T-helper 2 cell treated with Interferon-gamma antibody and Interleukin-4, amounts not matched to agents 5 μg/mL and 100 μg/mL, for 36 hours (primary cell): Measurements from ENCODE around the gene PDE10A.
"Not testable (repeated sequence)": the region's sequence is repeated elsewhere in the genome, so short reads cannot be mapped to it uniquely, and the experiment has no call there.

Experiments used
- DNase-seq: peaks from one replicate; pipeline ENCODE4 v3.0.0; 2021; ENCODE audit warnings: low spot score
- H3K27ac Mint-ChIP-seq: one replicate; pipeline ENCODE4 v1.8.0; 2021; ENCODE audit warnings: mild to moderate bottlenecking, mixed read lengths
- H3K27me3 Mint-ChIP-seq: one replicate; pipeline ENCODE4 v1.8.0; 2021; ENCODE audit warnings: low read depth, mixed read lengths
- H3K36me3 Mint-ChIP-seq: one replicate; pipeline ENCODE4 v1.8.0; 2021; ENCODE audit warnings: low read depth, mixed read lengths
- H3K4me1 Mint-ChIP-seq: one replicate; pipeline ENCODE4 v1.8.0; 2021; ENCODE audit warnings: low read depth, mixed read lengths
- H3K4me3 Mint-ChIP-seq: one replicate; pipeline ENCODE4 v1.8.0; 2022; ENCODE audit warnings: mild to moderate bottlenecking, moderate library complexity, mixed read lengths
- H3K9me3 Mint-ChIP-seq: one replicate; pipeline ENCODE4 v1.8.0; 2021; ENCODE audit warnings: mixed read lengths

Gene PDE10A

DNA sequence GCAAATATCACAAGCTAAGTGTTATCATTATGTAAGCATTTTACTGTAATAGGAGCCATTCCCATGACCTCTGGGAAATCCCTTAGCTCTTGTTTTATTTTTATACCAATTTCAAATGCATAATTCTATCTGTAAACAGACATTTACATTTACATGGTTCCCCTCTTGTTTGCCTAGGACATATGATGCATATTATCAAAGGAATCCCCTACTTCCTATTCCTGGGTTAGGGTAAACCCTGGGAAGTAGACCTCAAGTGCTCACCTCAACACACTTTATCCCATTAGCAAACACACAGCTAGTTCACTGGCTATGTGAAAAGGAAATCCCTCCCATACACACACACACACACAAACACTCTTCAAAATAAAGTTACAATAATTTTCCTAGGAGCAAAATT is 27.1 kb downstream of the PDE10A start:
- Mint-ChIP-seq H3K27me3 (peaks cover 16% of the 10 kb centered on the region), H3K4me1 (peaks cover 9% of the 10 kb centered on the region), H3K27ac (no peak overlapping the region), H3K9me3 (no peaks in the 10 kb centered on the region), H3K4me3 (no peak overlapping the region), H3K36me3 (no peaks in the 10 kb centered on the region)
- DNase-seq, result no peak

DNA sequence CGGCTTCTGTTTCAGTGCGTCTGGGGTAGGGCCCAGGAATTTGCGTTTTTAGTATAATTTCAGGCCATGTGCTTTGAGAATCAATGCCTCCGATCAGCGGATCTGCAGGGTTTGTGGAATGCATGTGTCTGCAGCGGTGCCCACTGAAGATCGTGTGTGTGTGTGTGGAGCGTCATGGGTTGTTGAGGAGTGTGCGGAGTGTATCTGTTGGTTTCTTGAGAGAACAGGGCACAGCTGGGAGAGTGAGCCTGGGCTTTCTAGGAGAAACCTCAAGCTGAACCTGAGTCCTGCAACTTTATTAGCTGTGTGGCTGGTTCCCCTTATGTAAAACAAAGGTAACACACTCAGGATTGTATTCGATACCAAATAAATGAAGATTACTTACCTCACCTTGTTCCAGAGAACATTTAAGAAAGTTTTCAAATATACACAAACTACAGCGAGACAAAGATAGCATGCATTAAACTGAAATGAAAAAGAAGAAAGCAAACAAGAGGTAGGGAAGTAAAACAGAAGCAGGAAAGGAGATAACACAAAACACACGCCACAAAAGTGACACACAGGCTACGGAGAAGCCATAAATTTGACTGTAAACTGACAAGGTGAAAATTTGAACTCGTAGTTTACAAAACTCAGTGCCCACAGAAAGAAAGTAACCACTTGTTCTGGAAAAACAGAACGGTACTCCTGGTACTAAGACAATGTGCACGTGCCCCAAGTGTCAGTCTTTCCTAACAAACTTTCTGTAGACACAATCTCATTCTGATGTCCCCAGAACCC is 28.8 kb downstream of the PDE10A start:
- Mint-ChIP-seq H3K36me3 (no peaks in the 10 kb centered on the region), H3K27ac (no peak overlapping the region), H3K4me1 (peaks cover 9% of the 10 kb centered on the region), H3K9me3 (no peaks in the 10 kb centered on the region), H3K27me3 (peaks cover 16% of the 10 kb centered on the region), H3K4me3 (peak overlapping the region; percentile 12)
- no peak for DNase-seq

DNA sequence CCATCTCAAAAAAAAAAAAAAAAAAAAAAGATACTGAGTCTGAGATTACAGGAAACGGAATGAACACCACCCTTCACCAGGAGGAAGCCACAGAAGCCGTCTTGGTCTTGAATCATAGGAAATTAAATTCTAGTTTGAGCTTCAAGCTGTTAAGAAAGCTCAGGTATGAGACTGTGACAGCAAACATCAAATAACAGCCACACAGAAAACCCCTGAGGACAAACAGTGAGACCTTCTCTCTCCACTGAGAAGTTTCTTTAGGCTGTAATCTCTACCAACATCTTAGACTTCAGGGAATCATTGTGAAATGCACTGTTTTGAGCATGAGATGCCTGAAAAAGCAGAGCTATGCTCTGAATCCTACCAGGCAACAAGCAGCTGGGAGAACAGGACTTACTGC is 30.8 kb downstream of the PDE10A start:
- Mint-ChIP-seq H3K27ac (no peak overlapping the region), H3K4me3 (no peak overlapping the region), H3K4me1 (peaks cover 9% of the 10 kb centered on the region), H3K9me3 (no peaks in the 10 kb centered on the region), H3K36me3 (no peaks in the 10 kb centered on the region), H3K27me3 (peaks cover 16% of the 10 kb centered on the region)
- DNase-seq, result no peak

DNA sequence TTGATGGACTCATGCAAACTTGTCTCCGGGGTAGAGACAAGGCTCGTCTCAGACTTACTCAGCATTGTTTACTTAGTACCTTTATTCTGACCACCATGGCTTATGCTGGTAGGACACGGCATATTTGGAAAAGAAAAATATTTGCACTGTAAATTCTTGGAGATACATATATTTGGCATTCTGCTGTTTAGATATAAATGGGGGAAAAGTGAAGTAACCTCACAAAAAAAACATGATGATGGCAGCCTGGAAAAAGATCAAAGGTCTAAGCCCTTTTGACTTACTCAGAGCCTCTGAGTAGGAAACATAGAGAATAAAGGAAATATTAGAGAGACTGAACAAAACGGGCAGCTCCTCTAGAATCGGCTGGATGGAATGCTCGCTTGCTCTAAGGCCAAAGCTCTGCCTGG is 32.5 kb downstream of the PDE10A start:
- Mint-ChIP-seq H3K27me3 (peaks cover 16% of the 10 kb centered on the region), H3K9me3 (no peaks in the 10 kb centered on the region), H3K4me1 (peaks cover 9% of the 10 kb centered on the region), H3K27ac (no peak overlapping the region), H3K36me3 (no peaks in the 10 kb centered on the region), H3K4me3 (no peak overlapping the region)
- no peak for DNase-seq

DNA sequence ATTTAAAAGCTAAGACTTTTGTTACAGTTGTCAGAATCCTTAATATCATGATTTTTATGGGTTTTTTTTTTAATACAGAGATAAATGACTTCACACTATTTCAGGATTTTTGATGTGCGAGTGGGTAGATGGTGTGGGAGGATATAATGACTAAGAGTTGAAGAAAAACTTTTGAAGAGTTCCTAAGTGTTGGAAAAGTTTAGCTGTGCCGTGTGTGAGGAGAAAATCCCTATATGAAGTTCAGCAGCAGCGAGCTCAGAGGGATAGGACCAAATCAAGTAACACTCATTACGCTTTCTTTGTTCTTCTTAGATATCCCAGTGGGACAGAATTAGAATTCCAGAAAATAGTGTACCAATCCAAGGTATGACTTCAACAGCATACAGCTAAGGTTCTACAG is 34.1 kb downstream of the PDE10A start:
- H3K36me3 Mint-ChIP-seq, result no peaks in the 10 kb centered on the region
- H3K27me3 Mint-ChIP-seq, result peaks cover 7% of the 10 kb centered on the region
- DNase-seq, result no peak
- H3K27ac Mint-ChIP-seq, result no peak overlapping the region
- H3K4me1 Mint-ChIP-seq, result peaks cover 4% of the 10 kb centered on the region
- no peaks in the 10 kb centered on the region for H3K9me3 Mint-ChIP-seq
- no peak overlapping the region for H3K4me3 Mint-ChIP-seq

DNA sequence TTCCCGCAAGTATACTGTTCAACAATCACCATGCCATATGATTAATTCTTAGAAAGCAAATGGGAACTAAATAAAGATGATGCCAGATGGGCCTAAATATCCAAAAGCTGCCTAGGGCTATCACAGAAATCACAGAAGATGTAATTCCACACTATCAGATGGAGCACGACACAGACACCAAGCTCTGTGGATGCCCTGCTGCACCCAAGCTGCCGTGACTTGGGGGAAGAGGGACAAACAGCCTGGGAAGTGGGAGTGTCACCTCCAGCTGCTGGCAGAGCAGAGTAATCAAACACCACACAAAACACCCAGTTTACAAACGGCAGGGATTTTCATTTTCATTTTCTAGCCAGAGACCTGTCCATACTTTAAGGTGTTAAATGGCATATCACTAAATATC is 35.7 kb downstream of the PDE10A start:
- Mint-ChIP-seq H3K27me3 (no peaks in the 10 kb centered on the region), H3K4me1 (peaks cover 2% of the 10 kb centered on the region), H3K9me3 (no peaks in the 10 kb centered on the region), H3K27ac (no peak overlapping the region), H3K36me3 (no peaks in the 10 kb centered on the region), H3K4me3 (no peak overlapping the region)
- DNase-seq, result no peak

DNA sequence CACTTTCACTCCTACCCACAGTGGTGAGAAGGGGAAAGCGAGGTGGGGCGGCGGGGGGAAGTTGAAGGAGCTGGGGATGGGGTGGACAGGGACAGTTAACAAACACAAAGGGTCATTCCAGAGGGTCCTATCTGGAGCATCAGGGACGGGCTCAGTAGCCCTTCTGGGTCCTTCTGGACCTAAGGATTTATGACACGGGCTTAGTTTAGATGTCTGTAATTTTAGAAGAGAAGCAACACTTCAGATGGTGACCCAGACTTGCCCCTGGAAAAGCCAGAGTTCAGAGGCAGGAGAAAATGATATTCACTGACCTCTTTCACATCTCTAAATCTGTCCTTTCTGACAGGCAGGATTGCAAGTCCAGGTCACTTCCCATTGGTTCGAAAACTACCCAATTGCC is 36.3 kb downstream of the PDE10A start:
- Mint-ChIP-seq H3K4me1 (no peaks in the 10 kb centered on the region), H3K36me3 (no peaks in the 10 kb centered on the region), H3K9me3 (no peaks in the 10 kb centered on the region)

DNA sequence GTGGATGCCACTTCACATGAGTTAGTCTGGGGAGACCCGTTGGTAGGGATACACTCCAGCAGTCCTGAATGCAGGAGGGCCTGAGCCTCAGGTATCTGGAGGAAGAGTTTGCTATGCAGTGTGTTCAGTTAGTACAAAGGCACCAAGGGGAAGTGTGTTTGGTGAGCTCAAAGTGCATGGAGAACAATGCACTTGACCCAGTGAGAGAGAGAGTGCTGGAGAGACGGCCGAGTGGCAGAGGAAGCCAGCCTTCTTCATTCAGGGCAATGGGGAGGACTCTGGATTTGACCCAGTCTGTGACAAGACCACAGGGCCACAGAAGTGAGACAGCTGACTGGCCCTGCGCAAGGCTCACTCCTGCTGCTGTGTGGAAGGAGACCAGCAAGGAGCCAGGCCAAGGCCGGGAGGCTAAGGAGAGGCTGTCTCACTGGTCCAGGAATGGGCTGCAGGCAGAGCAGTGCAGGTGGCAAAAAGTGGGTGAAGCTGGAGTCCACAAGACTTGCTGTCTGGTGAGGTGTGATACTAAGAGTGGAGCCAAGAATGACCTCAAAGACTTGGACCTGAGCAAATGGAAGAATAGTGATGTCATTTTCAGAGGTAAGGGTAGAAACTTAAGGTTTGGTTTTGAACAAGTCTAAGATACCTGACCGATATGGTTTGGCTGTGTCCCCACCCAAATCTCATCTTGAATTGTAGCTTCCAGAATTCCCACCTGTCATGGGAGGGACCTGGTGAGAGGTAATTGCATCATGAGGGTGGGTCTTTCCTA is 38.0 kb downstream of the PDE10A start:
- H3K4me3 Mint-ChIP-seq, result no peak overlapping the region
- no peak for DNase-seq
- no peaks in the 10 kb centered on the region for H3K36me3 Mint-ChIP-seq
- no peaks in the 10 kb centered on the region for H3K4me1 Mint-ChIP-seq
- no peaks in the 10 kb centered on the region for H3K9me3 Mint-ChIP-seq
- no peak overlapping the region for H3K27ac Mint-ChIP-seq
- H3K27me3 Mint-ChIP-seq, result no peaks in the 10 kb centered on the region

More for the DNA sequence above, 36.3 kb downstream of the PDE10A start:
- DNase-seq, result no peak
- Mint-ChIP-seq H3K27ac (no peak overlapping the region), H3K27me3 (no peaks in the 10 kb centered on the region), H3K4me3 (no peak overlapping the region)

DNA sequence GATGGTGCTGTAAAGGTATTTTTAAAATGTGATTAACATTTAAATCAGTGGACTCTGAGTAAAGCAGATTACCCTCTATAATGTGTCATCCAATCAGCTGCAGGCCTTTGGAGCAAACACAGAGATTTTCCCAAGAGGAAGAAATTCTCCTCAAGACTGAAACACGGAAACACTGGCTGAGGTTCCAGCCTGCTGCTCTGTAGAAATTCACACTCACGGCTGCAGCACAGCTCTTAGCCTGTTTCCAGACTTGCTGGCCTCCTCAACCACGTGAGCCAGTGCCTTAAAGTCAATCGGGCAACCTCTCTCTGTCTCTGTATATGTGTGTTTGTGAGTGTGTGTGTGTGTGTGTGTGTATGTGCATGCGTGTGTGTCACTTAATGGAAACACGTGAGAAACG is 41.1 kb downstream of the PDE10A start:
- H3K36me3 Mint-ChIP-seq, result no peaks in the 10 kb centered on the region
- no peaks in the 10 kb centered on the region for H3K9me3 Mint-ChIP-seq
- H3K27ac Mint-ChIP-seq, result no peak overlapping the region
- no peaks in the 10 kb centered on the region for H3K4me1 Mint-ChIP-seq
- no peak overlapping the region for H3K4me3 Mint-ChIP-seq
- no peaks in the 10 kb centered on the region for H3K27me3 Mint-ChIP-seq
- no peak for DNase-seq

DNA sequence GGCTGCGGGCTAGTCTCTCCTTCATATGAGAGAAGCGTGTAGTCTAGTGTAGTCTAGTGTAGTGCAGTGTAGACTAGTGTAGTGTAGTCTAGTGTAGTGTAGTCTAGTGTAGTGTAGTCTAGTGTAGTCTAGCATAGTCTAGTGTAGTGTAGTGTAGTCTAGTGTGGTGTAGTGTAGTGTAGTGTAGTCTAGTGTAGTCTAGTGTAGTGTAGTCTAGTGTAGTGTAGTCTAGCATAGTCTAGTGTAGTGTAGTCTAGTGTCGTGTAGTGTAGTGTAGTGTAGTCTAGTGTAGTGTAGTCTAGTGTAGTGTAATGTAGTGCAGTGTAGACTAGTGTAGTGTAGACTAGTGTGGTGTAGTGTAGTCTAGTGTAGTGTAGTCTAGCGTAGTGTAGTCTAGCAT is 44.1 kb downstream of the PDE10A start:
- H3K36me3 Mint-ChIP-seq, H3K9me3 Mint-ChIP-seq, H3K4me1 Mint-ChIP-seq, H3K27me3 Mint-ChIP-seq, H3K4me3 Mint-ChIP-seq, H3K27ac Mint-ChIP-seq, DNase-seq: not testable (repeated sequence)

DNA sequence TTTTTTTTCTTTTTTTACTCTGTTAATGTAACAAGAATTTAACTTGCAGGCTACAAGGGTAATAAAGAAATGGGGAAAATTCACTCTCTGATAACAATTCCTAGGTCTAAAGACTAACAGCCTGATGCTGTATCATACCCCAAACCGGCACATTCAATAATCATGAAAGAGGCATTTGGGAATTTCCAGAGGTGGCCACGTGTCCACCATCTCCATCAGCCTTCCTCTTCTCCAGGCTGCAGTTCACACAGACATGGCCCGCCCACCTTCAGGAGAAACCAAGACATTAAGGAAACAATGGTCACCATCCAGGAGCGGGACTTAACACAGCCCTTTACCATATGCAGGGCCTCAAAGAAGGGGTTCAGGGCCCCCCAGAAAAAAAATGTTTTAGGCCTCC is 44.8 kb downstream of the PDE10A start:
- H3K27me3 Mint-ChIP-seq, result no peaks in the 10 kb centered on the region
- no peaks in the 10 kb centered on the region for H3K4me1 Mint-ChIP-seq
- no peak overlapping the region for H3K4me3 Mint-ChIP-seq
- H3K27ac Mint-ChIP-seq, result no peak overlapping the region
- no peak for DNase-seq
- H3K36me3 Mint-ChIP-seq, result no peaks in the 10 kb centered on the region
- no peaks in the 10 kb centered on the region for H3K9me3 Mint-ChIP-seq

DNA sequence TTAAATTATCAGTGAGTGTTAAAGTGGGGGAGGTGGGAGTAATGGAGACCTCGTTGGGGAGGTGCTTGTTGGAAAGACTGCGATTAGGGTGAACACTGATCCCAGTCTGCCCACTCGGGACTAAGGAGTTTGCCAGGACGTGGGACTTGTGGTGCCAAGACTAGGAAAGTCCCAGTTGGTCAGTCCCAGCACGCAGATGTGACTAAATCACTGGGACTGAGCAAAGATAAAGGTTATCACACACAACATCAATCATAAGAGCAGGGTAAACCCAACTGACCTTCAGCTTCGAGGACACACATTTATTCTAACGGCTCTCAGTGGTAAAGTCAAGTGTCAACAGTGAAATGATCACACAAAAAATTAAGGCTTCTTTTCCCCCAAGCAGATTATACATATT is 45.5 kb downstream of the PDE10A start:
- H3K36me3 Mint-ChIP-seq, result no peaks in the 10 kb centered on the region
- no peak overlapping the region for H3K27ac Mint-ChIP-seq
- no peaks in the 10 kb centered on the region for H3K27me3 Mint-ChIP-seq
- no peak overlapping the region for H3K4me3 Mint-ChIP-seq
- no peaks in the 10 kb centered on the region for H3K4me1 Mint-ChIP-seq
- no peak for DNase-seq
- H3K9me3 Mint-ChIP-seq, result no peaks in the 10 kb centered on the region

DNA sequence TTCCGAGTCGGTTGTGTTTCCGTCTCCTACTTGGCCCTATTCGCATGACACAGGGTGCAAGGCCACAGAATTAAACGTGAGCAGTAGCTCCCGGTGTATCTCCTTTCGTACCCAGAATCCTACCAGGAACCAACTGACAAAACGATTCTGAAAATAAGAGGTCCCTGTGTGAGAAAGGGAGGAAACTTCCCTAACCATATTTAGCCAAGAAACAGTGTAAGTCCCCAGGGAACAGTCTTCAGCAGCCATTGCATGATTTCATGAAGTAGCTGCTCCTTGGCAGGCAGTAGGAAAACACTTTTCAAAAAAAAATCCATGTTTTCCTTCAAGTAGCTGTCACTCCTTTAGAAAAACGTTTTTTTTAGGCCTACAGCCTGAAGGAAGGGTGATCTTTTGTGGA is 46.9 kb downstream of the PDE10A start:
- DNase-seq, result no peak
- no peaks in the 10 kb centered on the region for H3K9me3 Mint-ChIP-seq
- H3K27me3 Mint-ChIP-seq, result no peaks in the 10 kb centered on the region
- no peak overlapping the region for H3K27ac Mint-ChIP-seq
- no peaks in the 10 kb centered on the region for H3K36me3 Mint-ChIP-seq
- no peak overlapping the region for H3K4me3 Mint-ChIP-seq
- H3K4me1 Mint-ChIP-seq, result no peaks in the 10 kb centered on the region

DNA sequence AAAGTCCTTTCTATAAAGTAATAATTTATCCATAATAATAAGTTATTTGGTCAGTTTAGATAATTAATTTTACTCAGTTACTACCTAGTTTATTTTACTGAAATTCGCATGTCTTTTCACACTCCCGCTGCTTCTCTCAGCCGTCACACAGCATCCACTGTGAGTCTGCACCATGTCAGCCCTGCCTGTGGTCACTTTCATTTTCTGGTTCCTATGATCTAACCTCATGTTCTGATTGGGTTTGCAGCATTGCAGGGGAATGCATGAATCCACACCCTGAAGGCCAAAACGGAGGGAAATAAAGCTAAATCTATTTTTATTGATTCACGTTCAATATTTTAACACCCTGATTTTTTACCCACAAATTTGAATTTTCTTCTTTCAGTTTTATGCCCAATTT is 47.4 kb downstream of the PDE10A start:
- no peak overlapping the region for H3K4me3 Mint-ChIP-seq
- no peak for DNase-seq
- no peaks in the 10 kb centered on the region for H3K27me3 Mint-ChIP-seq
- no peaks in the 10 kb centered on the region for H3K36me3 Mint-ChIP-seq
- no peaks in the 10 kb centered on the region for H3K4me1 Mint-ChIP-seq
- H3K9me3 Mint-ChIP-seq, result no peaks in the 10 kb centered on the region
- no peak overlapping the region for H3K27ac Mint-ChIP-seq
